GM19372 (cell line): ENCODE results near the gene AKTIP.
"Not testable (repeated sequence)": the region's sequence is repeated elsewhere in the genome, so short reads cannot be mapped to it uniquely, and the experiment has no call there.

ENCODE experiments used
- ATAC-seq: cut with Tn5 transposase; IDR thresholded peaks from one replicate; pipeline ENCODE4 v1.9.1; 2021; ENCODE audit warnings: mild to moderate bottlenecking, low read depth, moderate library complexity; ENCODE audit not compliant: unreplicated experiment

Gene AKTIP

DNA sequence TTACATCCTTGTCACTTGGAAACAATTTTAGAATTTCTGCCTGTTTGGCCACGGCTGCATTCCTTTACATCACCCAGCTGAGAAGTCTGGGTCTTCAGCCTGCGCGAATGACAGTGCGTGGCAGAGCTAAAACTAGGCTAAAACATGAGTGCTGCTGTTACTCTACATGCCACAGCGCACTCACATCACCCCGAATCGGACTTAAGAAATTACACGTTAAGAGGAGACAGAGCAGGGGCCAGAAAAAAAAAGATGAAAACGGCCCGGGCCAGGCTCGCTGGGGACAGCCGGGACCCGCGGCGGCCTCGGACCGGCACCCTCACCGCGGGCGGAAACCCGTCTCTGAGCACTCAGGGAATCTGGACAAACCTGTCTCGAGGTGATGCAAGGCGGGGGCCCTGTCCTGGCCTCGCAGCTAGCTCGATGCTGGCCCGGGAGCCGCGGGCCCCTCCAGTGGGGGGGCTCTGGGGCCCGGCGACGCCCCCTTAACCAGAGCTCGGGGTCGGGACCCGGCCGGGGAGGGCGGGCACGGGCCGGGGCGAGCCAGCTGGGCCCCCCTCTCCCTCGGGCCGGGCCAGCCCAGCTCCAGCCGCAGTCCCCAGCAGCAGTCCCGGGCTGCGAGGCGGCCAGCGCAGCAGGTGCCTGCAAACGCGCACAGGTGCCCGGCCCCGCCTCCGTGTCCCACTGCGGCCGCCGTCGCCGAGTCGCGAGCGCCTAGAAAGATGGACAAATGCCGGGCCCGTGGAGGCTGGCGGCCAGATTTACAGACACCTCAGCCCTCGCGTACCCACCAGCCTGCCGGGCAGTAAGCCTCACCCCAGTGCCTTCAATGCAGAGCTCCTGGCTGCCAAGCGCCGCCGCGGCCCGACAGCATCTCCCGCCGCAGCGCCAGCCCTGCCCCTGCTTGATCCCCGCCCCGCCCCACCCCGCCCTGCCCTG is at the start of gene AKTIP:
TSS of gene AKTIP (minus strand) at position 879 of the 939 bp plus-strand sequence. CDS start 2,950 bp downstream, outside the sequence.
- ATAC-seq: peak; percentile 27

GRCh38 chr16:53549970-53550690 is 47.1 kb upstream of the AKTIP start:
- peak; percentile 80 for ATAC-seq

DNA sequence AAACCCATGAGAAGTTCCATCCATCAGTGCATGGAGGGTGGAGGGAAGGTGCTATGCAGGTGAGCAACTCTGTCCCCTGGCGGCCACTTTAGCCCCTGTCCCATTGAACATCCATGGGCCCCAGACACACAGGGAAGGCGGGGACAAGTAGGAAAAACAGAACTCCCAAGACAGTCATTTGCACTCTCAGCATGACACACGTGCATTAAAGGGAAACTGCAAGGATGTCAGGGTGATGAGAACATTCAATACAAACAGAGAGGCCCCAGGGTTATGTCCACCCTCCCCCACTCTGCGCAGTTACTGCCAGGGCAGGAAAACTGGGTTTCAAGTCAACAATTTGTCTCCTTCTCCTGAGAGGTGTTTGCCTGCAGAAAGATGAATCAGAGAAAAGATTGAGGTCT is 44.0 kb upstream of the AKTIP start:
- no peak for ATAC-seq

DNA sequence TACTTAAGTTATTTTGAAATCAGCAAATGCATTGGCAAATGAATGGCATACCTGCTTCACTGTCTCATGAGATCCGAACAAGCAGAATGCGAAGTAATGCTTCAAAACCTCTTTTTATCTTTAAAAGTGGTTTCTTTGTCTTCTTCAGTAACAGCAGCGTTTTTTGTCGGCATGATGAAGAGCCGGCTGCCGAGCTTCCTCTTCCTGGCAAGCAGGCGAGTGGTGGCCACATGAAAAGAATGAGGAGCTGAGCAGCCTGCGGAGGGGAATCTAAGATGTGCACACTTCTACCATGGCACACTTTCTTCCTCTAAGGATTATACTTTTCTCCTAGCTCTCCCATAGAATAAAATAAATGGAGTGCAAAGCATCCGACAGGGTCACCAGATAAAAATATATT is 42.4 kb upstream of the AKTIP start:
- no peak for ATAC-seq

DNA sequence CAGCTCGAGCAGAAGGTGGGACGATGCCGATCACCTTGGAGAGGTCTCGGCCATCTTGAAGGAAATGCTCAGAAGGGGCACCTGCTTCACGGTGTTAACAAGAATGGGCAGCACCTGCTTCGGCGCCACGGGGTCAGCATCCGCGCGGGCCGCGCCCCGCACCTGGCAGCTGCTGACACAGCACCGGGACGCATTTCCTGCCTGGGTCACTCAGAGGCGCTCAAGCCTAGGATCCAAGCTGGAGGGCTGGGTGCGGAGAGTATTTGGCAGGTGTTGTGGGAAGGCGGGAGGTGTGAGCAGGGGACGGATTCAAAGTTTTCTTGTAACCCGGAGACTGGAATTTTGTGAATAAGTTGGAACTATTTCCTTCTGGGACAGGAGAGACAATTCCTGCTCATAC is 39.3 kb upstream of the AKTIP start:
- no peak for ATAC-seq

DNA sequence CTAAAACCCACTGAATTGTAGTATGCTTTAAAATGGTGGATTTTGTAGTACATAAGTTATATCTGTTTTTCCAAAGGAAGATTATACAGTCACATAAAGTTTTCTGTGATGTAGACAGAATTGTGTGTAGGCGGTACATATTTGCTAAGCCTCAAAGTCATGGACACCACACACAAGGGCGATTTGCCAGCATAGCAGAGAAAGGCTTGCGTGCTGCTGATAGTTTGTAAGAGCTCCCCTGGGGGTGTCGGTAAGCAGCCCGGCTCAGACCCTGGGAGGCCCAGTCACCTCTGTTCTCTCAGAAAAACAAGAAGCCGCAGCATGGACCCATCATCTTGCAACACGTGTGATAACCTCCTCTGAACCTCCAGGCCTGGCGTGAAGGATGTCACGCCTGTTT is 38.3 kb upstream of the AKTIP start:
- no peak for ATAC-seq

- not testable (repeated sequence) for ATAC-seq
Observed at GRCh38 chr16:53539759-53540718, 37.0 kb upstream of the AKTIP start.

DNA sequence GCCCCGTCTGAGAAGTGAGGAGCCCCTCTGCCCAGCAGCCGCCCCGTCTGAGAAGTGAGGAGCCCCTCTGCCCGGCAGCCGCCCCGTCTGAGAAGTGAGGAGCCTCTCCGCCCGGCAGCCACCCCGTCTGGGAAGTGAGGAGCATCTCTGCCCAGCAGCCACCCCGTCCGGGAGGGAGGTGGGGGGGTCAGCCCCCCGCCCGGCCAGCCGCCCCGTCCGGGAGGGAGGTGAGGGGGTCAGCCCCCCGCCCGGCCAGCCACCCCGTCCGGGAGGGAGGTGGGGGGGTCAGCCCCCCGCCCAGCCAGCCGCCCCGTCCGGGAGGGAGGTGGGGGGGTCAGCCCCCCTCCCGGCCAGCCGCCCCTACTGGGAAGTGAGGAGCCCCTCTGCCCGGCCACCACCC is 36.3 kb upstream of the AKTIP start:
- ATAC-seq: not testable (repeated sequence)

DNA sequence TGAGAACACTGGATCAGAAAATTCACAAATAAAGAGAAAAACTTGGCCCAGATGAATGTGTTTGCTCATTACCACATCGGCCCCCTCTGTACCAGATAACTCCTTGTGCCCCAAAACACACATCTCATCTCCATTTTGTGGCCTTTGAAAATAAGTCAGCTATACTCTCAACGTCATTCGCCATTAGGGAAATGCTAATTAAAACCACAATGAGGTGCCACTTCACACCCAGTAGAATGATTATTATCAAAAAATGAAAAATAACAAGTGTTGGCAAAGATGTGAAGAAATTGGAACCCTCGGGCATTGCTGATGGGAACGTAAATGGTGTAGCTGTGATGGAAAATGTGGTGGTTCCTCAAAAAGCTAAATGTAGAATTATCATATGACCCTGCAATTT is 34.6 kb upstream of the AKTIP start:
- no peak for ATAC-seq

- no peak for ATAC-seq
Observed at GRCh38 chr16:53534206-53534605, 31.2 kb upstream of the AKTIP start.

GRCh38 chr16:53530741-53531140 is 27.7 kb upstream of the AKTIP start:
- ATAC-seq: no peak

GRCh38 chr16:53530046-53530445 is 27.0 kb upstream of the AKTIP start:
- ATAC-seq: no peak

DNA sequence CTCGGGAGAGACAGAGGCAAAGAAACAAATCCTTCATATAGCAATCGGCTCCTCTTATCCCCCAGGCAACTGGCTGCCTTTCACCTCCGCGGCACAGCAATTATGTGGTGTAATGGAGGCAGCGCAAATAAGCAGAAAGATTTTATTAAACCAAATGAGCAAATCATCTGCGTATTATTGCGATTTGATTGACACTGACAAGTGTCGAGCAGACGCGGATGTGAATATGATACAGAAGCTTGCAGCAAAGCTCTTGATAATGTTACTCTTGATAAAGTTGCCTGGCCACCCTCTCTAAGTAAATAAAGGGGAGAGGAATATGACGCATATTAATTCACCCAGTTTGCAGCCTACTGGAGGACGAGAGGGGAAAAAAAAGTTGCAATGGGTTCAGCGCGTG is 26.5 kb upstream of the AKTIP start:
- ATAC-seq: no peak

- ATAC-seq: no peak
Observed at GRCh38 chr16:53528797-53529196, 25.8 kb upstream of the AKTIP start.

DNA sequence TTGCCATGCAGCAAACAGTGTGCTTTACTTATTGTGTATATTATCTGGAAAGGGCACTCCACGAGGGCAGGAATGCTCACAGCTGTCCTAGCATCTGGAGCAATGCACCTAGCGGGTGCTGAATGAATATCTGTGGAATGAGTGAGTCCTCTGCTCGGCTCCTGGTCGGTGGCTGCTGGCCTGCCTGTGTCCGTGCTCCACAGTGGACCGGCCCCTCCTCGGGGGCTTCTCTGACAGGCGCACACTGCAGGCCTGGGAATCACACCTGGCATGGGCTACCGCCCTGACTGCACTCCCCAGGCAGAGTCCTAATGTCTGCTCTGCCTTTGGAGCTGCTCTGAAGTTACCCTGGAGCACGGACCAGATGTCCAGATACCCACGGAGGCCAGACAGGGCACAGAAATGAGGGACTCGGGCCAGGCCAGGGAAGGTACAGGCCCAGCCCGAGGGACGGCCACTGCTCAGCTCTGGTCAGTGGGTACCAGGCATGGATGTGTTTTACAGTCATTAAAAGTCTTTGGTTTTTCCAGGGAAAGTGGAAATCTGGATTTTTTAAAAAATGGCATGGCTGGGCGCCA is 21.1 kb upstream of the AKTIP start:
- ATAC-seq: no peak

GRCh38 chr16:53523126-53523804 is 20.3 kb upstream of the AKTIP start:
- no peak for ATAC-seq

DNA sequence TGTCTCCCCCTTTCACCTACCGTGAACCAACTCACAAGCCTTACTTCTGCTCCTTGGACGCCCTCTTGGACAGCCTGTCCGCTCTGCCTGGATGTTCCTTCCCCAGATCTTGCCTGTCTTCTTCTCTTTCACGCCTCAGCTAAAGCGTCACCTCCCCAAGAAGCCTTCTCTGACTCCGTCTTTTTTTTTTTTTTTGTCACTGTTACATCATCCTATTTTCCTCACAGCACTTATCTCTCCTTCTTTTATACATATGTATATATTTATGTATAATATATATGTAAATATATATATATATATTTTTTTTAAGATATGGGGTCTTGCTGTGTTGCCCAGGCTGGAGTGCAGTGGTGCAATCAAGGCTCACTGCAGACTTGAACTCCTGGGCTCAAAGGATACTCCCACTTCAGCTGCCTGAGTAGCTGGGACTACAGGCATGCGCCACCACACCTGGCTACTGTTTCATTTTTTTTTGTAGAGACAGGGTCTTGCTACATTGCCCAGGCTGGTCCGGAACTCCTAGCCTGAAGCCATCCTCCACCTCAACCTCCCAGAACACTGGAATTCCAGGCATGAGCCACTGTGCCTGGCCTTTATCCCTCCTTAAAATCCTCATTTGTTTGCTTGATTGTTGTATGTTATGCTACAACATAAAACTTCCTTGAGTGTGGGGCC is 16.5 kb upstream of the AKTIP start:
- ATAC-seq: no peak

DNA sequence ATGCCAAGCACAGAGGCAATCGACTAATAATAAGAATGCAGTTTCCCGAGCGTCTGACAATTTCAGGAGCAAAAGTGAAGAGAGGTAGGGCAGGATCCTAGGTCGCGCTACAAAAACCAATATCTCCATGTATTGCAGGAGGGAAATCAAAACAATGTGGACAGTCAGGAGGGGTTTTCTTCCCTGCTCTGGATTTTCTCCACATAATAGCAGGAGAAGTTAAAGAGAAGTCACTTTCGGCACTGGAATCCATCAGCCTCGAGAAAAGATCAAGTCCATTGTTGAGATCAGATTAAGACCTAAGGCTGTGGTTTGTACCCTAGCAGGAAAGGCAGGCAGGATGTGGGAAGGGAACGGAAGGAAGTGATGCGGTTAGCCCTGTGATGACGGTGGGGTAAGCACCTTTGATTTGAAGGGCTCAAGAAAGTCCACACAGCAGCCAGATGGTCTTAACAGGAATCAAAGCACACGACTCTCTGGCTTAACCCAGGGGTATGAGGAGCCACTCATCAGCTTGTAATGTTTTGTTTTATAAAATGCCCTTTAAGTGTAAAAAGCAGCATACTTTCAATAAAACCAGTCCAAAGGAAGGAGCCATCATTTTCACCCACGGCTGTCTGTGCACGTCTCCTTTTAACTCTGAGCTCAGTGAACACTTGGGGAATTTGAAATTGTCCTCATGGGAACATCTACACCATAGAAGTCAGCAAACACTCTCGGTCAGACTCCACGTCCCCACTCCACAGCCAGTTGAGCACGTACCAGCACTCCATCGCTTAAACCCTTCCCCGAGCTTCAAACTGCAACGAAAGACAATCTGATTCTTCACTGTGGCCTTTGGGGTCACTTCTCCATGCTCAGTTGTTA is 15.8 kb upstream of the AKTIP start:
- peak; percentile 97 for ATAC-seq
